ENCODE results near the gene AOC1.

AOC1 gene

GRCh38 chr7:150898475-150899011 is 46.2 kb downstream of the AOC1 start (continued):
- no peak for TF ChIP-seq ZNF488 (tag by site-specific recombination; IDR thresholded peaks at IDR 0.05)
- no peak for TF ChIP-seq MZF1 (tag by site-specific recombination; IDR thresholded peaks at IDR 0.05; ENCODE audit: borderline replicate concordance)
- no peak for TF ChIP-seq ZNF112 (tag by site-specific recombination; IDR thresholded peaks at IDR 0.05)
- no peak for TF ChIP-seq ZNF132 (tag by site-specific recombination; IDR thresholded peaks at IDR 0.05; ENCODE audit: borderline replicate concordance)
- TF ChIP-seq PRDM6 (tag by site-specific recombination; IDR thresholded peaks at IDR 0.05), result no peak
- no peak for TF ChIP-seq ZNF704 (tag by site-specific recombination; IDR thresholded peaks at IDR 0.05)
- TF ChIP-seq ZBTB26 (tag by site-specific recombination; optimal IDR thresholded peaks at IDR 0.05), result peak; percentile 39
- no peak for TF ChIP-seq ZNF157 (tag by site-specific recombination; IDR thresholded peaks at IDR 0.05)
- no peak for TF ChIP-seq KLF17 (tag by site-specific recombination; IDR thresholded peaks at IDR 0.05)
- TF ChIP-seq WT1 (tag by site-specific recombination; IDR thresholded peaks at IDR 0.05), result no peak
- TF ChIP-seq ZNF184 (tag by site-specific recombination; IDR thresholded peaks at IDR 0.05), result no peak
- no peak for TF ChIP-seq ZNF701 (tag by site-specific recombination; IDR thresholded peaks at IDR 0.05)
- TF ChIP-seq OSR2 (tag by site-specific recombination; IDR thresholded peaks at IDR 0.05), result no peak

GRCh38 chr7:150900675-150901074 is 48.4 kb downstream of the AOC1 start:
- H3K4me1 ChIP-seq (ENCODE audit: control insufficient read depth, insufficient read depth, low read length), result no peaks in the 10 kb centered on the region
- TF ChIP-seq ZNF292 (tag by site-specific recombination; IDR thresholded peaks at IDR 0.05; ENCODE audit: borderline replicate concordance, low read depth), result no peak
- TF ChIP-seq ZNF585B (tag by site-specific recombination; IDR thresholded peaks at IDR 0.05), result no peak
- no peak for TF ChIP-seq EGR2 (tag by site-specific recombination; IDR thresholded peaks at IDR 0.05; ENCODE audit: low read depth)
- no peak for TF ChIP-seq ZNF792 (tag by site-specific recombination; IDR thresholded peaks at IDR 0.05)
- no peak for TF ChIP-seq INSM2 (tag by site-specific recombination; IDR thresholded peaks at IDR 0.05)
- no peak for TF ChIP-seq GLIS1 (tag by site-specific recombination; IDR thresholded peaks at IDR 0.05)
- CTCF ChIA-PET, result interaction anchor here (0.5 to 1.4 kb wide), 2 partner anchors 62 to 89 kb away, joined by 3 to 5 read pairs; no protein-coding TSS in a partner anchor

More at GRCh38 chr7:150900675-150901074, 48.4 kb downstream of the AOC1 start:
- POLR2A ChIA-PET, result interaction anchor here (0.5 kb wide), 1 partner anchor 115 kb away, joined by 3 read pairs; no protein-coding TSS in a partner anchor
- Histone ChIP-seq H3K27ac (ENCODE audit: extremely low read depth, low read depth, low read length) (no peak overlapping the region), H3K36me3 (ENCODE audit: control insufficient read depth in 2 of 2, insufficient read depth in 1 of 2, low read length in 2 of 2) (no peaks in the 10 kb centered on the region), H3K9me3 (ENCODE audit: control insufficient read depth, insufficient read depth, low read depth, low read length) (no peaks in the 10 kb centered on the region), H3K4me3 (ENCODE audit: low read depth, low read length) (no peak overlapping the region)
